GM19467 (cell line): ENCODE data around the gene MRGPRD.

ENCODE experiments used
- ATAC-seq: cut with Tn5 transposase; IDR thresholded peaks from one replicate; pipeline ENCODE4 v1.9.1; 2021; ENCODE audit warnings: mild to moderate bottlenecking, moderate library complexity; ENCODE audit not compliant: unreplicated experiment

MRGPRD gene

DNA sequence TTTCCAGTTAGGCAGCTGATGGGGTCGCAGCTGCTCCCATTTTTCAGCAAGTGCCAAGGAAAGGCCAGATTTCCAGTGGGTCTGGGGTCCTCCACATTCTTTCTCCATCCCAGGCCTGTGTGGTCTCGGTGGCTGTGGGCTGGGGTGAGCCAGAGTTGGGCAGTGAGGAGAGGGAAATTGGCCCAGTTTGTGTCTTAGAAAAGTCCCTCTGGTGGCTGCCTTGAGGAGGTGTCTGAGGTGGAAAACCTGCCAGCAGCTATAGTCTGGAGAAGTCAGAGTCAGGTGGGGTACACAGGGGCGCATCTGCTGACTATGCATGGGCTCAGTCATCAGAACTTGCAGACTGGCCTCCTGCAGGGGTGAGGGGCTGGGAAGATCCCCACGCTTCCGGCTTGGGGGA, 30.5 kb downstream of the MRGPRD start:
- no peak for ATAC-seq

DNA sequence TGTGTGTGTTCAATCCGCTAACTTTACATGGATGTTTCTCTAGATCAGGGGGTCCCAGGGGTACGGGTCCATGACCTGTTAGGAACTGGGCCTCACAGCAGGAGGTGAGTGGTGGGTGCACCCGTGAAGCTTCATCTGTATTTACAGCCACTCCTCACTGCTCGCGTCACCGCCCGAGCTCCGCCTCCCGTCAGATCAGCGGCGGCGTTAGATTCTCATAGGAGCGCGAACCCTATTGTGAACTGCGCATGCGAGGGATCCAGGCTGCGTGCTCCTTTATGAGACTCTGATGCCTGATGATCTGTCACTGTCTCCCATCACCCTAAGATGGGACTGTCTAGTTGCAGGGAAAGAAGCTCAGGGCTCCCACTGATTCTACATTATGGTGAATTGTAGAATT, 31.9 kb downstream of the MRGPRD start:
- ATAC-seq = no peak

GRCh38 chr11:68948496-68948895, 32.3 kb downstream of the MRGPRD start:
- no peak for ATAC-seq

DNA sequence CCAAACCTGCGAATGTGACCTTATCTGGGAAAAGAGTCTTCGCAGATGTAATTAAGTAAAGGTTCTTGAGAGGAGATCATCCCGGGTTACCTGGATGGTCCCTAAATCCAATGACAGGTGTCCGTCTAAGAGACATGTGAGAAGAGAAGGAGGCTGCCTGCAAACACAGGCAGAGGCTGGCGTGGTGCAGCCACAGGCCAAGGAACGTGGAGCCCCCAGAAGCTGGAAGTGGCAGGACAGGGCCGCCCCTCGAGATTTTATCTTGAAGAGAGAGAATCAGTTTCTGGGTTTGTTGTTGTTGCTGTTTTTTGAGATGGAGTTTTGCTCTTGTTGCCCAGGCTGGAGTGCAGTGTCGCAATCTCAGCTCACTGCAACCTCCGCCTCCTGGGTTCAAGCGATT, 33.6 kb downstream of the MRGPRD start:
- ATAC-seq = no peak

- ATAC-seq = no peak
Observed at GRCh38 chr11:68946416-68947090, 34.2 kb downstream of the MRGPRD start.

DNA sequence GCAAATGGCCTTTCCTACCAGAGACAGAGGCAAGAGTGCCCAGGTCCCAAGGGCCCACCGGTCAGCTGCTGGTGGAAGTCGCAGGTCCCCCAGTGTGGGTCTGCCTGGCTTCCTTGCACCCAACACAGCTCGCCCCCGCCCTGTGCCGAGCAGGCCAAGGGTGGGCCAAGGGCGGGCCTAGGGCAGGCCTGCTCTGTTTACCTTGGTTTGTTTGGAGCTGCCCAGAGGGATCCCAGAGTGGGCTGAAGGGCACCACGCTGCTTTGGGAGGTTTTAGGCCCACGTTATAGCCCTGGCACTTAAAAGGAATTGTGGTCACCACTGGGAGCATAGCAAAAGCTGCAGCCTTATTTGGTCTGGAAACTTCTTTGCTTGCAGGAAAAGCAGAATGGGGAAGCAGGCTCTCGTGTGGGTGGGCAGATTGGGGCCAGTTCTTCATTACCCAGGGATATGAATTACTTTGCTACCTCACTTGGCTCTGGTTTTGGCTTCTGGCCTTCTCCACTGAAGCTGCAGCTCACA, 38.0 kb downstream of the MRGPRD start:
- ATAC-seq = no peak

DNA sequence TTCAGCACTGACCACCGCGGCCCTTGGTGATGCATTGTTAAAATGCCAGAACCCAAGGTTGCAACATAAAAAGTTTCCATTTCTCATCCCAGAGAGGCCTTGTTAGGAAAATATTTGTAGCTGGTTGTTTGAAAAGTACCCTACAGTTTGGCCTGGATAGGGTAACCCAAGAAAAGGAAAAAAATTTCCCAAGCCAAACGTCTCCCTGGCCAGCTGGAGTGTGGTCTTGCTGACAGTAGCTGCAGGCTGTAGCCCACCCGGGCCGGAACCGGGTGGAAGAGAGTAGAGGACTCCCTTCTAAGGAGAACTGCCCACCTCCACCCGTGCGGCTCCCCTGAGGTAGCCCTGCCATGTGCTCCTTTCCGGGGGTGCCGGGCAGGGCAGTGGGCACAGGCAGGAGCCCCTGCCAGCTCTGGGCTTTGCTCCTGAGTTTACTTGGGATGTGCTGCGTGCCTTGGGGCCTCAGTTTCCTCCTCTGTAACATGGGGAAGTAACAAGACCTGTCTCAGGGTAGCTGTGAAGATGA, 38.6 kb downstream of the MRGPRD start:
- no peak for ATAC-seq

DNA sequence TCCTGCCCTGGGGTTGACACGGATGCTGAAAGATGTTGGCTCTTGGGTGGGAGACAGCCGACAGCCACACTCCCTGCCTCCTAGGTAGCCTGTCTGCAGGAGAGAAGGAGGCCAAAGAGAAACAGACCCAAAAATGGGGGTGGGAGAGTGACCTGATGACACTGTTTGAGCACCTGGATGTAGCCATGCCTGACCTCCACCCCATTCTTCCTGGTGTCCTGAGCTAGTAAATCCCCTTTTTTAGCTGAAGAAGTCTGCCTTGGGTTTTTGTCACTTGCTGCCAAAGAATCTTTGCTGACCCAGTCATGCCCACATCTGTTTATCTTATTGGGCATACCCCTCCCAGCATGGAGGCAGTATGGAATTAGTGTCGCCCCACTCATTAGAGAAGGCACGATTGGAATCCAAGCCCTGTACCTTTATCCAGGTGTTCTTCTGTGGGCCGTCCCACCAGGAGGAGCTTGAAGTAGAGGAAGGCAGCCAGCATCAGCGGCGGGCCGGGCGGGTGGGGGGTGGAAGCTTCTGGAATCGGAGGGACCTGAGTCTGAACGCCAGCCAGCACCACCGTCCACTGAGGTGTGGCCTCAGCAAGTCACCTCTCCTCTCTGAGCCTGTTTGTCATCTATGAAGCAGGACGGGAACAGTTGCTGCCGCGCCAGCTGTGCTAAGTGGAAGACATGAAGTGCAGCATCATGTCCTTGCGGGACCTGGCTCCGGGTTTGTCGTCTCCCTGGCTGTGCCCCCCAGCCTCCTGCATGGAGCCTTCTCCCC, 39.3 kb downstream of the MRGPRD start:
- no peak for ATAC-seq

DNA sequence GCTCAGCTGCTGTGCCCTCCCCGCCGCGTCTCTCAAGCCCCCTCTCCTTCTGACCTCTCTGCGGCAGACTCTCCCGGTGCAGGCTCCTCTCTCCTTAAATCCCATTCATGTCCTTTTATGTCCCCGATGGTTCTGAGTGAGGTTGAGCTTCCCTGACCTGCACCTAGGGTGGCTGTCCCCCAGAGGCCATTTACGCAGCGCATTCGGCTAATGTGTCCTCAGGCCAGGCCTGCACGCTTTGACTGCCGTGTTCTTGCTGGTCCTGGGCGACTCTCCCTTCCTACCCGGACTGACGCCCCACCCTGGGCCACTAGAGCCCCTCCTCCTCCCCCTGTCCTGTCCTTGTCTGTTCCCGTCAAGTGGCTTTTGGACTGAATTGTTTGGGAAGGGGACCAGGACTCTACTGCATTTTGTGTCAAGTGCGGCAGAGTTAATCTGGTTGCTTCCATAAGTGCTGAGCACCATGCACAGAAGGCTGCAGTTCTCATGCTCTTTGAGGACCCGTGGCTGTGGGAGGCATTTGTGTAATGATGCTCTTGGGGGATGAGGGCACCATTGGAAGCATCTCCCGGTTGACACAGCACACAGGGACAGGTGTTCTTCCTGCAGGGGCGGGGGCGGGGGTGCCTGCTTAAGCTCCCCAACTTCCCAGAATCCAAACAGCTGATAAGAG, 40.0 kb downstream of the MRGPRD start:
- no peak for ATAC-seq

GRCh38 chr11:68939583-68940555, 40.9 kb downstream of the MRGPRD start:
- ATAC-seq = no peak

GRCh38 chr11:68938816-68939582, 41.8 kb downstream of the MRGPRD start:
- ATAC-seq = no peak

- no peak for ATAC-seq
Observed at GRCh38 chr11:68938088-68938487, 42.7 kb downstream of the MRGPRD start.

DNA sequence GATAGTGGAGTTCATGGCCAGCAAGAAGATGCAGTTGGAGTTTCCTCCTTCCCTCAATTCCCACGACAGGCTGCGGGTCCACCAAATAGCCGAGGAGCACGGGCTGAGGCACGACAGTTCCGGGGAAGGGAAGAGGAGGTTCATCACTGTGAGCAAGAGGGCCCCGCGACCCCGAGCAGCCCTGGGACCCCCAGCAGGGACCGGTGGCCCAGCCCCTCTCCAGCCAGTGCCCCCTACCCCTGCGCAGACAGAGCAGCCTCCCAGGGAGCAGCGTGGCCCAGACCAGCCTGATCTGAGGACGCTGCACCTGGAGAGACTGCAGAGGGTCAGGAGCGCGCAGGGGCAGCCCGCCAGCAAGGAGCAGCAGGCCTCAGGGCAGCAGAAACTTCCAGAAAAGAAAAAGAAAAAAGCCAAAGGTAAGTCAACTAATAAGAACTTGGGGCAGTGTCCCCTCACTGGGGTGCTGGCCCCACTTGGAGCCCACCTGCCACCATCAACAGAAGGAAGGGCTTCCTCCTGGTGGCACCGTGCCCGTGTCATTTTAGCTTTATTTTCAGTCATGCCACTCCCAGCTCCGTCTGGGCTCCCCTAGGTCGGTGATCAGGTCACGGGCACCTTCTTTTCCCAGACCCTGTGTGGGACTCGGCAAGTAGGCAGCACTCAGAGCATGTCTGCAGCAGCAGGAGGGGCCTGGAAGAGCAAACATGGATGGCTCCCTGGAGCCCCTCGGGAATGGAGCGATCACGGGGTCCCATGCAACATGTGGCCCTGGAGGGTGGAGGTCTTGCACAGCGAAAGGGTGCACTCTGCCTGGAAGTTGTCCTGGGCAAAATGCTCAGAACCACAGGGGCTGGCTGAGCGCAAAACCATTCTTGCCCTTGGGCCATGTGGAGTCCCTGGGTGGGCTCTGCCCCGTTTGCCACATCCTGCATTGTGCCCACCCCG, 43.8 kb downstream of the MRGPRD start:
- ATAC-seq = no peak

DNA sequence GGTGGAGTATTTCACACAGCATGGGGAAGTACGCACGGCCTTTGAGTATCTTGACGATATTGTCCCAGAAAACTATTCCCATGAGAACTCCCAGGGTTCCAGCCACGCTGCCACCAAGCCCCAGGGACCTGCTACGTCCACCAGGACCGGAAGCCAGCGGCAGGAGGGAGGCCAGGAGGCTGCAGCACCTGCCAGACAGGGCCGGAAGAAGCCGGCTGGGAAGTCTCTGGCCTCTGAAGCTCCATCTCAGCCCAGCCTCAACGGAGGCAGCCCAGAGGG, 44.5 kb downstream of the MRGPRD start:
- no peak for ATAC-seq

DNA sequence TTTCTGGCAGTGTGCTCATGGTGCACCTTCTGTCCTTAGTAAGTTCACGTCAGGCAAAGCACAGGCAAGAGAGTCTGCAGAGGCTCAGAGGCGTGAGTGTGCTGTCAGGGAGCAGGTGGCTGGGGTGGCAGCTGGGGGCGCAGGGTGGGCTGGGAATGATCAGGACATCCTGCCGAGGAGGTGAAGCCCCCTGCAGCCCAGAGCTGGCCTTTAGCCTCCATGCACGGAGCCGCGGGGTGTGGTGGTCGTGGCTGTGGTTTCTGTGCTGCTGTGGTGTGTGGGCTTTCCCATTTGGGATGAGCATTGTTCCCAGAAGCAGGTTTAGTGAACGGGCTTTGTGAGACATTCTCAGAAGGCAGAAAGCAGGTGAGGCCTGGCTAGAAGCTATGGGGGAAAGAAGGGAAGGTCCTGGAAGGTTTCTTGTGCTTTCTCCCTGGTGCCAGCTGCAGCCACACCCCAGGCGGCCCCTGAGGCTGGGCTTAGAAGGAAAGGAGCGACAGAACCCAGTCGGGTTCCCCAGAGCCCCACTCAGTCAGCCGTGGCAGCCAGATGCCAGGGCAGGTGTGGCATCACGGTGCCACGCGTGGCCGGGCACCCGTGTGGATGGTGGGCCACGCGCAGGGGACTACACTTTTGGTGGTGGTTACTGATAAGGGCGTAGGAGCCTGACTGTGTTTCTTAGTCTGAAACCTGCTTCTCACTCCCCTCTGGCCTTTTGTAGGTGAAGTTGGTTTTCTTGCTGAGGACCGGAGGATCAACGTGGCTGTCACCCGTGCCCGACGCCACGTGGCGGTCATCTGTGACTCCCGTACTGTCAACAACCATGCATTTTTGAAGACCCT, 45.0 kb downstream of the MRGPRD start:
- ATAC-seq = no peak

GRCh38 chr11:68935066-68935465, 45.7 kb downstream of the MRGPRD start:
- no peak for ATAC-seq

- ATAC-seq = no peak
Observed at GRCh38 chr11:68934666-68935065, 46.1 kb downstream of the MRGPRD start.

DNA sequence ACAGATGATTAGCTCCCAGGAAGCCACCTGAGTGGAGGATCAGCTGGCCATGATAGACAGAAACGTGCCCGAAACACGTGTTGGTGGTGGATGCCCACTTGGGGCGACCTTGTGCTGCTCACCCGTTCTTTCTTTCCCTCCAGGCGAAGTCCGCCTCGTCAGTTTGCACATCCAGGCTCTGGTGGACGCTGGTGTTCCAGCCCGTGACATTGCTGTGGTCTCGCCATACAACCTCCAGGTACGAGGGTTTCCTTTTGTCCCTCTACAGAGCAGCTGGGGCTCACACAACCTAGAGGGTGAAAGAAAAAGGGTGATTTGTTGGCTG, 46.5 kb downstream of the MRGPRD start:
- no peak for ATAC-seq
